ENCODE measurements around the gene GRAP2. TPM values are rescaled to one million over a fixed set of nuclear protein-coding genes. Genes with fewer than 3 reads are reported as not detected.
A peak's percentile ranks its signal among the peaks of the same experiment; 100 is the strongest.
"Not testable (repeated sequence)": the region's sequence is repeated elsewhere in the genome, so short reads cannot be mapped to it uniquely, and the experiment has no call there.

The GRAP2 gene
- polyA plus RNA-seq (ENCODE audit: insufficient read length), result 0.79 TPM

GRCh38 chr22:39900306-39901227 is at the start of gene GRAP2:
TSS of gene GRAP2 (plus strand) at chr22:39901084. CDS start at chr22:39947107, 46,023 bp downstream.
- DNase-seq, result no peak

- DNase-seq, result no peak
Observed at GRCh38 chr22:39851606-39852315, 49.1 kb upstream of the GRAP2 start.

DNA sequence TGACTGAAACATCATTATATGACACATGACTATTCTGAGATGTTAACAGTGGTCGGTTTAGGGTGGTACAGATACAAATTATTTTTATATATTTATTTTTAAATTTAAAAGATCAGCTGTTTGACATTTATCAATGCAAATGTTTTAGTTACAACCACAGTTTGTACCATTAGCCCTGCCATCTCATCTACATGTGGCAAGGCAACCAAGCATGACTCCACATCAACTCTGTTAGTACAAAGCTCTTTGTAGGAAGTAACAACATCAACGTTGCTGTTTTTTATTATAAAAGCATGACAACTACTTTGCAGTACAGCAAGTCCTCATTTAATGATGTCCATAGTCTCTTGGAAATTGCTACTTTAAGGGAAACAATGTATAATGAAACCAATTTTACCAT is 48.1 kb upstream of the GRAP2 start:
- DNase-seq, result no peak

GRCh38 chr22:39856588-39856987 is 44.3 kb upstream of the GRAP2 start:
- no peak for DNase-seq

GRCh38 chr22:39859903-39860588 is 40.8 kb upstream of the GRAP2 start:
- DNase-seq, result no peak

- DNase-seq, result no peak
Observed at GRCh38 chr22:39868741-39869140, 32.1 kb upstream of the GRAP2 start.

DNA sequence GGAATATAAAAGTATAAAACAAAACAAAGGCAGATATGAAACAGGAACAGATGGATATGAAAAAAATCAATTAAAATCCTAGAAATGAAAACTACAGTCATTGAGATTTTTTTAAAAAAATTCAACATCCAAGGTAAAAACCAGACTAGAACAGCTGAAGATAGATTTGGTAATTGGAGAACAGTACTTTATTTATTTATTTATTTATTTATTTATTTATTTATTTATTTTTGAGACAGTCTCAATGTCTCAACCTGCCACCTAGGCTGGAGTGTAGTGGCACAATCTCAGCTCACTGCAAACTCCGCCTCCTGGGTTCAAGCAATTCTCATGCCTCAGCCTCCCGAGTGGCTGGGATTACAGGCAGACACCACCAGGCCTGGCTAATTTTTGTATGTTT is 31.1 kb upstream of the GRAP2 start:
- not testable (repeated sequence) for DNase-seq

GRCh38 chr22:39871008-39871798 is 29.7 kb upstream of the GRAP2 start:
- no peak for DNase-seq

- DNase-seq, result no peak
Observed at GRCh38 chr22:39872548-39872947, 28.3 kb upstream of the GRAP2 start.

GRCh38 chr22:39873965-39874364 is 26.9 kb upstream of the GRAP2 start:
- DNase-seq, result no peak

- DNase-seq, result peak; percentile 4
Observed at GRCh38 chr22:39875176-39875885, 25.6 kb upstream of the GRAP2 start.

DNA sequence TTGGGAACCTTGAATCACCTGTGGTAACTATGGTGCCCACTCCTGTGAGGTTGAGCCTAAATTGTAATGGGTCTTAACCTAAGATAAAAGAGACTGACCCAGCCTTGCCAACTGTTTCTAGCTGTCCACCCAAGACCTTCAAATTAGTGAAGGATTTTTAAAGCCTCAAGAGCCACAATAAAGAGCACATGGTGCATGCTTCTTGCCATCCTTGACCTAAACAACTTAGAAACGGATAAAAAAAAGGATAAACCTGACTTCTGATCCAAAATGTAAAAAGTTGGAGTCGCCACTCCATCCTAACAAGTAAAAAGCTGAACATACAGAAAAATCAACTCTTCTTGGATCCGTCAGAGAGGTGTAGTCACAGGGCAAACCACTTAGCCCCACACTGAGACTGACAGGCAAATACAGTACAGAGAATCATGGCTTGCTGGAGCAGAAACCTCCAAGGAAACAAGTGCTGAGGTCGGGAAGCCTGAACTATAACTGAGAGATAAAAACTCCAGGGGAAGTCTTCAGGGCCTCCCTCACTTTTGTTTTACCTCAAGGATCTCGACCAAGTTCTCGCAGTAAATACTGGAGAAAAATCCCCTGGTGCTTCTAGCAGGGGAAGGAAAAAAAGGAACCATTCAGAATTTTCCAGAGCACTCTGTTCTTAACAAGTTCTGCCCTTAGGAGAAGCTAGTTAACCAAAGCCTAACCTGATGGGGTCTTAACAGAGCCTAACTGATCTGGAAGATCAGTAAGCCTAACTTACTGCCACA is 23.6 kb upstream of the GRAP2 start:
- no peak for DNase-seq

DNA sequence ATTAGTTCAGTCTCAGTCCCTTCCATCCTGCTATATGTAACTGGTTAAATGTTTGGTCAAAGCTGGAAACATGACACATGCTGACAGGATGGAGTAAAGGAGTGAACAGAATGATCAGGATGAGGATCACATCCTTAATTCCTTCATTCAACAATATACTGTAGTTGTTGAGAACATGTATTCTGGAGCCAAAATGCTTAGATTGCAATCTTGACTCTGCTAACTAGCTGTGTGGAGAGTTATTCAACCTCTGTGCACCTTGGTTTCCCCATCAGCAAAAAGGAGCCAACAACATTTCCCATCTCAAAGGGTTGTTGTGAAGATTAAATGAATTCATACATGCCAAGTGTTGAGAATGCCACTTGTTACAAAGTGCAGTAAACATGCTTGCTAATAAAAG is 20.2 kb upstream of the GRAP2 start:
- DNase-seq, result no peak

- no peak for DNase-seq
Observed at GRCh38 chr22:39883057-39883456, 17.8 kb upstream of the GRAP2 start.

DNA sequence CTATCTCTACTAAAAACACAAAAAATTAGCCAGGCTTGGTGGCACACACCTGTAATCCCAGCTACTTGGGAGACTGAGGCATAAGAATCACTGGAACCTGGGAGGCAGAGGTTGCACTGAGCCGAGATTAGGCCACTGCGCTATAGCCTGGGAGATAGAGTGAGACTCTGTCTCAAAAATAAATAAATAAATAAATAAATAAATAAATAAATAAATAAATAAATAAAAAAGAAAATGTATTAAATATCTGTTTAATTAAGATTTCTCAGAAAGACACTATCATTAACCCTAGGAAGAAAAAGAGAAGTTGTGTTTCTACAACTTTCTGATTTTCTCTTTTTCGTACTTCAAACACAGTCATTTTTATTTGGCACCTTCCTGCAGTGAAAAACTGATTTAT is 11.0 kb upstream of the GRAP2 start:
- not testable (repeated sequence) for DNase-seq

DNA sequence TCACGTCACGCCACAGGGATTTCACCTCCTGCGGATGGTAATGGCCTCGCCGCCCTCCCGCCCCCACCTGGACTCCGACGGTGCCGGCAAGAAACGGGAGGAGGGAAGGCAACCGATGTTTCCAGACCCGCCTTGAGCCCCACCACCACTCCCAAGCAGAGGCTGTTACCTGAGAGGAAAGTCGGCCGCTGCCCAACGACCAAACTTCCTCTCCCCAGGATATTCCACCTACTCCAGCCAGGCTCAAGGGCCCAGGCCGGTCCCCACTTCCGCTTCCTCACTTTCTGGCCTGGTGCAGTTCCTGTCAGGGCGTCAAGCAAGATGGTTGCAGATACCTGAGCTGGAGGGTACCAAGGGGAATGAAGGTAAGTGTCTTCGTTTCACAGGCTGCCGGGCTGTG is 7.4 kb upstream of the GRAP2 start, which contains the start of gene ENTHD1:
ENTHD1 (minus strand) TSS at position 235 of the 400 bp plus-strand sequence. CDS start 6,012 bp downstream, outside the sequence.
- no peak for DNase-seq

DNA sequence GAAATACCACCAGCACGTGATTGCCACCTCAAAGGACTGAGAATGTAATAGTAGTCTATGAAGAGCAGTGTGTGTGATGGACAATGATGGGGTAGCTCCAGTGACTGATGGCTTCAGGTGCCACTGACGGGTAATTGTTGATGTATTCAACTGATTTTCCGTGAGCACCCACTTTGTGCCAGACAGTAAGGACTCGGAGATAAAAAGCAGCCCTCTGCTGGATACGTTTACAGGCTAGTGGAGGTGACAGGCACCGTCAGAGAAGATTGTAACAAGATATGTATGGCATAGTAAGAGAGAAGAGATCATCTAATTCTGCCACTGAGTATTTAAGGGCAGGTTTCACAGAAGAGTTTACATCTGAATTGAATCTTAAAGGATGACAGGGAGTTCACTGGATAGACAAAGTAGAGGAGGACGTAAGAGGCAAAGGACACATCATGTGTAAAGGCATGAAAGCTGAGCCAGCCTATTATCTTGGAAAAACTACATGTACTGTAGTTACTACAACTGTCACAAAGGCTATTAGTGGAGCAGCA is 6.3 kb upstream of the GRAP2 start:
- DNase-seq, result no peak

DNA sequence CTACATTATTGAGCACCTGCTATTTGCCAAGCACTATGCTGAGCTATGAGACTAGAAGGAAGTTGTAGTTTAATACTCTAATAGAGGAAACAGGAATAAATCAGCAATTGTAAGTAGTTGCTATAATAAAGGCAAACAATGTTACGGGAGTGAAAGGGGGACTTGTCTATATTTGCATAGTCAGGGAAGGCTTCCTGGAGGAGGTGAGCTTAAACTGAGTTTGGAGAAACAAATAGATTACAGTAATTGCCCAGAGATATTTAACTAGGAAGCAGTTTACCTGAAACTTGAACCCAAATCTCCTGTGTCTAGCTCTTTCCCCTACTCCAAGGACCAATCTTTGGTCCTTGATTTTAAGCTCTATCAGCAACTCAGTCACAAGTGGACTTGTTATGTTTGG is 5.2 kb upstream of the GRAP2 start:
- DNase-seq, result no peak

- DNase-seq, result no peak
Observed at GRCh38 chr22:39896313-39896996, 4.4 kb upstream of the GRAP2 start.

- no peak for DNase-seq
Observed at GRCh38 chr22:39897841-39898240, 3.0 kb upstream of the GRAP2 start.

Data from hindlimb muscle (tissue), 1 donor.